ENCODE results near the gene ADAMTS7.

ADAMTS7 gene

GRCh38 chr15:78718837-78719236 lies 92.4 kb downstream of the ADAMTS7 start:
- no peak for DNase-seq

- DNase-seq: no peak
Observed at GRCh38 chr15:78717956-78718656, 93.2 kb downstream of the ADAMTS7 start.

- DNase-seq: no peak
Observed at GRCh38 chr15:78716651-78717050, 94.6 kb downstream of the ADAMTS7 start.

GRCh38 chr15:78715930-78716329 lies 95.3 kb downstream of the ADAMTS7 start:
- DNase-seq: no peak

- no peak for DNase-seq
Observed at GRCh38 chr15:78715434-78715833, 95.8 kb downstream of the ADAMTS7 start.

DNA sequence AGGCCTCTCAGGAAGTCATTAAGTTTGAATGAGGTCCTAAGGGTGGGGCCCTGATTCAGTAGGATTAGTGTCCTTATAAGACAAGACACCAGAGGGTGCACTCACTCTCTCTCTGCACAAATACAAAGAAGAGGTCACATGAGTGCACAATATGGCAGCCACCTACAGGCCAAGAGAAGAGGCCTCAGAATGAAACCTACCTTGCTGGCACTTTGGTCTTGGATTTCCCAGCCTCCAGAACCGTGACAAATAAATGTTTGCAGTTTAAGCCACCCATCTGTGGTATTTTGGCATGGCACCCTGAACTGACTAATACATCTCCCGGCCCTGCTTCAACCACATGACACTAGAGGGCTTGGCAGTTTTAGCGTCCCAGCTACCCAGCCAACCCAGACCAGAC lies 96.4 kb downstream of the ADAMTS7 start:
- no peak for DNase-seq

DNA sequence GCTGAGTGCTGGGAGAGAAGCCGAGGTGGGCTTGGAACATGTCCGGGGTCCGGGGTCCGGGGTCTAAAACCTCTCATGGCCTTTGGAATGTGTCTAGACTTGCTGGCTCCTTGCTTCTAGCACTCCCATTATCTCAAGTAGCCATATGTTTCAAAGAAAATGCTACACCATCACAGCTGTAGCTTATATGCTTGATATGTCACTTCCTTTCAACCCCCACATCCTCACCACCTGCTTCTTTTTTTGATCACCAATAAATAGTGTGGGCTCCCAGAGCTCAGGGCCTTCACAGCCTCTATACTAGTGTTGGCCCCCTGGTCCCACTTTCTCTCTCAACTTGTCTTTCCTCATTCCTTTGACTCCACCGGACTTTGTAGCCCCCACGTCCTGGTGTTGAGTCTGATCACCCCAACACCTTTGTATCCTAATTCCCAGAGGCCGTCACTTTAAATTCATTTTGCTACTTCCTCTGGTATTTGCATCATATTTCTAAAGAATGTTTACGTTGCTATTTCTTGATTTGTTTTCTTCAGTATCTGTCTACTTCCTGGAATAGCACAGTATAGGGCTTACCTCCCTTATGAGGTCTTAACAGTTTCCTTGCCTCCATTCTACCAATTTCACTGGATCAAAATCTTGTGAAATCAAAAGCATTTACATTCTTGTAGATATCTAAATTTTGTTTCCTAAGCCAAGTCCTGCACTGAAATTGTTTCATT lies 98.3 kb downstream of the ADAMTS7 start:
- DNase-seq: no peak

DNA sequence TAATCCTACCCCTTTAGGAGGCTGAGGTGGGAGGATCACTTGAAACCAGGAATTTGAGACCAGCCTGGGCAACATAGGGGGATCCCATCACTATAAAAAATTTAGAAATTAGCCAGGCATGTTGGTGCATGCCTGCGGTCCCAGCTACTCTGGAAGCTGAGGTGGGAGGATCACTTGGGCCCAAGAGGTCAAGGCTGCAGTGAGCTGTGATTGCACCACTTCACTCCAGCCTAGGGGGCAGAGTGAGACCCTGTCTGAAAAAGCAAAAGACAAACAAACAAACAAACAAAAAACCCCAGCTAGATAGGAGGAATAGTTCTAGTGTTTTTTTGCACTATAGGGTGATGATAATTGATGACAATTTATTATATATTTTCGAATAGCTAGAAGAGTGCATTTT lies 99.6 kb downstream of the ADAMTS7 start:
- no peak for DNase-seq

GRCh38 chr15:78709263-78709882 lies 101.9 kb downstream of the ADAMTS7 start:
- DNase-seq: peak; percentile 1 to 49 (median 12)
